Activated naive CD4-positive, alpha-beta T cell treated with anti-CD3 and anti-CD28 coated beads, Interleukin-2, amount 50 U/mL, for 72 hours (primary cell): Measurements from ENCODE around the gene RACK1. TPM values are rescaled to one million over a fixed set of nuclear protein-coding genes. Genes with fewer than 3 reads are reported as not detected.

Experiments used
- ATAC-seq, 2 donors: fragments of 150-1000 bp; cut with Tn5 transposase; 2 replicates each; pipeline ENCODE4 v1.10.0; 2021; ENCODE audit warnings: mild to moderate bottlenecking in 2 of 2, moderate library complexity in 2 of 2
- DNase-seq, 2 donors: peaks; one replicate each; pipeline ENCODE4 v3.0.0; 2021 to 2022; ENCODE audit warnings: low spot score in 2 of 2
- H3K27ac Mint-ChIP-seq, 2 donors: one replicate each; pipeline ENCODE4 v1.8.0; 2022; ENCODE audit warnings: mild to moderate bottlenecking in 2 of 2, mixed read lengths in 2 of 2
- H3K36me3 Mint-ChIP-seq, 2 donors: one replicate each; pipeline ENCODE4 v1.8.0; 2022; ENCODE audit warnings: mixed read lengths in 2 of 2
- H3K9me3 Mint-ChIP-seq, 2 donors: one replicate each; pipeline ENCODE4 v1.8.0; 2022; ENCODE audit warnings: mixed read lengths in 2 of 2
- total RNA-seq, 2 donors: library from RNA; stranded (reverse); gene quantifications; one replicate each; pipeline ENCODE4 v1.2.3, GENCODE V29; 2022

The RACK1 gene
- total RNA-seq, 2 donors from 2014 or later, result 2,392 to 2,665 TPM

DNA sequence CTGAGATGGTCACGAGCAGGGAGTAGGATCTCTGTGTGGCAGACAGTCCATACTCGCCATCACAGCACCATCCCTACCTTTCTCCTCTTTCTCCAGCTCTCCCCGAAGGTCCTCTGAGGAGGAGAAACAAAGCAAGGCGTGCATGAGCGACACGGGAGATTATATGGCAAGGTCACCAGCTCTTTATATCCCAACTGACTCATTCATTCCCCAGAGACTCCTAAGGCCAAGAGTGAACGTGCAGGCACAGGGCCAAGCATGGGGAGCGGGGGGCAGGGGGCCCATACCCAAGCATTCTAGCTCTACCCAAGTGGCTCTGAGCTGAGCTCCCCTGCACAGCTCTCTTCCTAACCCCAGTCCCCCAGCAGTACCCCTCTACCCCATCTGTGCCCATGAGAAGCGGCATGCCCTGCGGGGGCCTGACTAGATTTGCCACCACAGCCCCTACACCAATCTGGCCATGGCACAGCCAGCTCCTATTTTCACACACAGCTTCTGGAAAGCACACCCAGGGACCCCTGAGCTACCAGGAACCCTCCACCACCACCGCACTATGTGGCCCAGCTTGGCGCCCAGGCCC is 45.5 kb downstream of the RACK1 start:
- ATAC-seq, result no peak
- H3K27ac Mint-ChIP-seq, result no peak overlapping the region

DNA sequence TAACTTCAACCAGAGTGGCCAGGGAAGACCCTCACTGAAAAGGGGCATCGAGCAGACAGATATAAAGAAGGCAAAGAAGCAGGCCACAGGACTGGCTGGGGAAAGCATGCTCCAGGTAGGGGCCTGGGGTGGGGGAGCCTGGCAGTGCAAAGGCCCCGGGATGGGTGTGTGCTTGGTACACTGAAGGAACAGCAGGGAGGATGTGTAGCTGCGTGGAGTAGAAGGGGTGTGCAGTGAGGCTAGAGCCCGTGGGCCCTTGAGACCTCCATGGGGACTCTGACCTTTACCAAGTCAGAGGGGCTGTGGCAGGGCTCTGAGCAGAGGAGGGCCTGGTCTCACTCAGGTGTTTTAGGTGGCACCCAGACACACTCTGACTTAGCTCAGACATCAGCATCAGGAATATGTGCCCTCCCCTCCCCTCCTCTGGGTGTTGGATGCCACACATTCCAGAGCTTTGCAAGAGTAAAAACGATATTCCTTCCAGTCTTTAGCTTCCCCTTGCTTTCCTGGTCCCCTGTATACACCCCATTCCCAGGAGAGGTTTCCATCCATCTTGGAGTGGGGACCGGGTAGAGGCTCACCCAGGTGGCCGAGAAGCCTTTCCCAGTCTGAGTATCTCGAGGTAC is 46.3 kb downstream of the RACK1 start:
- Mint-ChIP-seq H3K27ac (peak overlapping the region in 1 of 2 donors; percentile 31), H3K36me3 (peaks cover 0 to 3% of the 10 kb centered on the region in 2 donors)

More for the DNA sequence above, 45.5 kb downstream of the RACK1 start:
- Mint-ChIP-seq H3K9me3 (no peaks in the 10 kb centered on the region), H3K36me3 (no peaks in the 10 kb centered on the region)
- no peak for DNase-seq

DNA sequence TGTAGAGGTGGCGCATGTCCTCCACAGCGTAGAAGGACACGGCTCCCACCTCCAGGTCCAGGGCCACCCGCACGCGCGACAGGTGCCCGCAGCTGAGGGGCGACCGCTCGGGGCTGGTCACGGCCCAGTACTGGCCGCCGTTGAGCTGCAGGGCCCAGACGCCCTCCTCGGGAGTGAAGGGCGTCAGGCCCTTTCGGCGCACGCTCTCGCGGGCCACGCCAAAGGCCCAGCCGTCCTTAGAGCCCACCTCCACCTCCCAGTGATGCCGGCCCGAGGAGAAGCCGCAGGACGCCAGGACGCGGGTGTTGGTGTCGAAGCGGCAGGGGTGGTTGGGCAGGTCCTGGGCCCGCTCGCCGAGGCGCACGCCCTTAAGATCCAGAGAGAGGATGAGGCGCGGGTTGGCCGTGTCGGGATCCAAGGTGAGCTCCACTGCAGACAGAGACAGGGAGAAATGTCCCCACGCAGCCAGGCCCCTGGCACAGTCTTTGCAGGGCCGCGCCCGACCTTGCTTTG is 48.4 kb downstream of the RACK1 start:
- Mint-ChIP-seq H3K9me3 (no peaks in the 10 kb centered on the region), H3K36me3 (peaks cover 0 to 10% of the 10 kb centered on the region in 2 donors), H3K27ac (no peak overlapping the region)
- ATAC-seq (no peak), DNase-seq (no peak)

More for the DNA sequence above, 46.3 kb downstream of the RACK1 start:
- no peak for DNase-seq
- H3K9me3 Mint-ChIP-seq, result no peaks in the 10 kb centered on the region
- no peak for ATAC-seq

DNA sequence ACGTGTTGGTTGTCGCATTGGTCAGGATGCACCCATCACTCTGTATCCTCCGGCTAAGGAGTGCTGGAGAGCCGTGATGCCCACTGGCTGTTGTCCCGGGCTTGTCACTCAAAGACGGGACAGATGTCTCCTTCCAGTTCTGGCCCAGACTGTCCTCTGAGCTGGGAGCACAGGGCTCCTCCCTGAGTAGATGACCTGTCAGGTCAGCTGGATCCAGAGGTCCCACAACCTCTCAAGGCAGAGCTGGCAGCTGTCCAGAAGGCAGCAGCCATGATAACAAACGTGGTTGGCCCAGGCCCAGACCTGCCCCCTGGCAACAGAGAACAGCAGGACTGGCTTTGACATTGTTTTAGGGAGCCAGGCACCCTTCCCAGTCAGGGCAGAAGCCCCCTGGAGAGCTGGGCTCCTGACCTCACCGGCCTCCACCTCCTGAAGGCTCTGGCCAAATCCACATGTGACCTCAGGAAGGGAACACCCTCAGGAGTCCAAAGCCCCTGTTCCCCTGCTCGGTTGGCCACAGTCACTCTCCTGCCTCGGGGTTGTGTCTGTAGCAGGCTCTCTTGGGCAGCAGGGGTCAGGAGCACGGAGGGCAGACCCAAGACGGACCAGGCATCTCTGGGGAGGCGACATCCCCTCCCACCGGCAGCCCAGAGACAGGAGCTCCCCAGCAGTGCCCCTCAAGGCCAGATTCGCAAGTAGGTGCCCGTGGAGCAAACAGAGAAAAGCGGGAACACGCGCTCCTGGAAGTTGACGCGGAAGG is 49.0 kb downstream of the RACK1 start:
- ATAC-seq (no peak), DNase-seq (no peak)
- peaks cover 0 to 13% of the 10 kb centered on the region in 2 donors for H3K36me3 Mint-ChIP-seq
- no peak overlapping the region for H3K27ac Mint-ChIP-seq
- no peaks in the 10 kb centered on the region for H3K9me3 Mint-ChIP-seq

DNA sequence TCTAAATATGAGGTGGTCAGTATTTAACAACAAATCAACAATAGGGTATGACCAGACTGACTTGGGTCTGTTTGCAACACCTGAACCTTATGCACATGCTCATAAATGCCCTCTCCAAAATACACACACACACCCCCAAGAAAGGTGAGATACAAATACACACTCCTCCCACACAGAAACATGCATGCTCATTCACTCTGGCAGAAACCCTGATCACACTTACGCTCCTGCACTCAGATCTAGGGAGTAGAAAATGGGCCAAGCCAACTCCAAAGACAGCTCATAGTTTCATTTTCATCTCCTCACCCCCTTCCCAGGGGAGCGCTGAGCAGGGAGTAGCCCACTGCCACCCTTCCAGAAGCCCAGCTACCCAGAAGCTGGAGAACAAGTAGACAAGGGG is 50.0 kb downstream of the RACK1 start:
- no peak for DNase-seq
- Mint-ChIP-seq H3K9me3 (no peaks in the 10 kb centered on the region), H3K27ac (no peak overlapping the region), H3K36me3 (peaks cover 6 to 19% of the 10 kb centered on the region in 2 donors)
- no peak for ATAC-seq

DNA sequence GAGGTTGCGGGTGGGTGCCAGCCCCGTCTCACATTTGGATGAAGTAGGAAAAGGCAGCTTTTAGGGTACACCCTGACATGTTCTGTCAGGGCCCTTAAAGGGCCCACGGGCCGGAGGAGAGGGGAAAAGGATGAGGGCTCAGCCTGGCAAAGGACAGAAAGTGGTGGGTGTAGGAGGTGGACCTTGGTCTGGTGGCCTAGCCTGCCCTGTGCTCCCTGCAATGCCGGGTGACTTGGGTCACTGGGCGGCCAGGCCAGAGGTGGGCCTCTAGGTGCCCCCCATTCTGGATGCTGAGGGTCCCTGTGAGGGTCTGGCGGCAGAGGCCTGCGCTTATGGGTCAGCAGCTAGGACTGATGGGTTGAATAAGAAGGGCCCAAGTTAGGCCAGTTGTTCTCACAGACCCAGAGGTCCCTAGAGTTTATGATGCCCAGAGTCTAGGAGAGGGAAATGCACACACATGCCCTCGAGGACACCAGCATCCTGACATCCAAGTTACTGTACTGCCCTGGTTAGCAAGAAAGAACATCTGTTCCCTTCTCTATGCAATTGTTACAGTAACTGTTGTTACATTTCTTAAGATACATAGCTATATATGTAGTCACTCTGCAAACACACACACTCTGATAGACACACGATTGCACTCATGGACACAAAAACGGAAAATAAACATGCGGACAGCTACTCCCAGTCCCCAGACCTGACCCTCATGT is 51.2 kb downstream of the RACK1 start:
- ATAC-seq (no peak), DNase-seq (no peak)
- Mint-ChIP-seq H3K9me3 (no peaks in the 10 kb centered on the region), H3K36me3 (peaks cover 8 to 22% of the 10 kb centered on the region in 2 donors), H3K27ac (peak overlapping the region; percentile 98 to 99)

DNA sequence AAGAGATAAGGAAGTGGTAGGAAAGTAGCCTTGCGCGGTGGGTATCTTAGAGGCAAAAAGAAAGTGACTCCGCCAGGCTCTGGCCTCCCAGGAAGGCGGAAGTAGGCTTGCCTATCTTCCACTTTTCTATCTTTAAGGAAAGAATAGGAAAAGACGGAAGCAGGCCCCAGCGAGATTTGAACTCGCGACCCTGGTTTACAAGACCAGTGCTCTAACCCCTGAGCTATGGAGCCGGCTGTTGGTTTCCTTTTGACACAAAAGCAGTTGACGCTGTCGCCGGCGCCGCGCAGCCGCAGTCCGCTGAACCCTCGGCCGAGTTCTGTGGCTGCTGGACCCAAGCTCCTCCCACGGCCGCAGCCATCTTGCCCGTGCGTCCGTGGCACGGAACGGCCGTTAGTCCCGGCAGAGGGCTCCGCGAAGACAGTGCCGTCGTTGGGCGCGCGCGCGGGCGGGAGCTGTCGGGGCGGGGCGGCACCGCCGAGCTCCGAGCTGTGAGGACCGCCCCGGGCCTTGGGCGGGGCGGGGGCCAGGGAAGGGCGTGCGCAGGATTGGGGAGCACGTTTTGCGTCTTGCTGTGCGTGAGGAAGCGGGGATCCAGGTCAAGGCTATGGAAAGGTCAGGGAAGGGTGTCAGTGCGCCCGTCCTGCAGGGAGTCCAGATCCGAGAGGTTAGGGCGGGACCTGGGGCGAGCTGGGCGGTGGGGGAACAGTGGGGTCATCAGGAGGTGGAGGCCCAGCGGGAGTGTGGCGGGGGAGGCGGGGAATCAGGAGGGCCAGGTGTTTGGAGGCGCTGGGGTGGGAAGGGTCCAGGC is 52.0 kb downstream of the RACK1 start:
- peak; percentile 96 to 98 for DNase-seq
- ATAC-seq, result peak; percentile 69 to 71
- peaks cover 8 to 22% of the 10 kb centered on the region in 2 donors for H3K36me3 Mint-ChIP-seq
- peak overlapping the region; percentile 98 to 99 for H3K27ac Mint-ChIP-seq
- no peaks in the 10 kb centered on the region for H3K9me3 Mint-ChIP-seq

DNA sequence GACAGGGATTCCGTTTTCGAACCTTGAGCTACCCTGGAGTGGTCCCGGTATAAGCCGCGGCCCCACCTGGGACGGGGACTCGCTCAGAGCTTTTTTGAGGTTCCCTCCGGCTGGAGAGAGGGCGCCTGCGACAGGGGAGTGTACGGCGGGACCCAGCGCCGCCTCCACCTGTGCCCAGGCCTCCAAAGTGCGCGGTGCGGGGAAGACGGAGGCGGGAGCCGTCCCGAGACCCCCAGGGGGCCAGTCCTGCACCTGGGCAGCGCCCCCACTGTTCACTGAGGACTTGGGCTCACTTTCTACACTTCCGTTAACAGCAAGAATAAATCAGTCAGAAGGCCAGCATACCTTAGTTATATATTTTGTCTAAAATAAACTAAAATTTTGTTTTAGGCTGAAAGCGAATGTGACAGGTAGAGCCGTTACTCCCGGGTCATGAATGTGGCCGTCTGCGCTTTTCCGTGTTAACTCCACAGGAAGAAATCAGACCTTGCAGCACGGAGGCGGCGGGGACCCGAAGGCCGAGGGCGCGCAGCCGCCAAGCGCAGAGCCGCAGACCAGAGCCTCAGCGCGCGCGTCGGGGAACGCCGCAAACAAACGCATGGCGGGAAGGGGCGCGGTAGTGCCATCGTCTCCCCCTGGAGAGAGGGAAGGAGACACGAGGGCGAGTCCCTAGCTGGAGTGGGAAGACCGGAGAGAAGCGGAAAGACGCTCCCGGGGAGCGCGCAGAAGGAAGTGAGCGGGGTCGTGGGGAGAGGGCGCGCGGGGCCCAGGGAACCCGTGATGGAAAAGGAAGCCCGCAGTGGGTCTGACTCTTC is 52.8 kb downstream of the RACK1 start:
- peak overlapping the region; percentile 98 to 99 for H3K27ac Mint-ChIP-seq
- ATAC-seq, result peak; percentile 15 to 20
- H3K36me3 Mint-ChIP-seq, result peaks cover 8 to 22% of the 10 kb centered on the region in 2 donors
- no peaks in the 10 kb centered on the region for H3K9me3 Mint-ChIP-seq
- DNase-seq, result peak in 1 of 2 donors; percentile 61

DNA sequence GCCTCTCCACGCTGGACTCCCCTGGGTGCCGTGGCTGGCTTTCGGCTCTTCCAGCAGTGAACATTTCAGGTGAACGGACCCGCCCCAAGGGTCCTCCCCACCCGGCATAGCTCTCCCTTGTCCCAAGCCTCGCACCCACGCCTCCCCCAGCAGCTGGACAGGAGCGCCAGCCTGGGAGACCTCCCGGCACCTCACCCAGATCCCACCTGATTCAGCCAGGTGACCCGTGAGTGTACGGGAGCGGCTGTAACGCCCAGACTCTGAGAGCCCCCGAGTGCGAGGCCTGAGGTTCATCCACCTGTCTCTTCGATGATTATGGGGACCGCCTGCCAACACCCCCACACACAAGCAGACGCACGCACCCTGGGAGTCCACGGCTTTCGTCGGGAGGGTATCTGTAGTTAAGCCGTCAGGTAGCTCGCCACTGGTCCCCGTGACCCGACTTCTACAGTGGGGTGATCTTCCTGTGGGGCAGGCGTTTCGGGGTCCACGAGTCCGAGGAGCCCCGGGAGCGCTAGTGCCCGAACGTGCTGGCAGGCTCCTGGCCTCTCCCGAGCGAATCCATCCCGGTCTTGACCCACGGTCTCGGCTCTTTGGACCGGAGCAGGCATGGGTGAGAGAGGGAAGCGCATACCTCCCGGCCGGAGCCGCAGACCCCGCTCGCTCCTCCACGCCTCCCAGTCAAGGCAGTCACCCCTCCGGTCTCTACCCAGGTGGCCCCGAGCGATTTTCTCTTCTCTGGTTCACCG is 53.6 kb downstream of the RACK1 start:
- H3K36me3 Mint-ChIP-seq, result peaks cover 8 to 22% of the 10 kb centered on the region in 2 donors
- peak in 1 of 2 donors; percentile 0 for ATAC-seq
- peak overlapping the region; percentile 98 to 100 for H3K27ac Mint-ChIP-seq
- peak; percentile 49 to 73 for DNase-seq
- no peaks in the 10 kb centered on the region for H3K9me3 Mint-ChIP-seq

DNA sequence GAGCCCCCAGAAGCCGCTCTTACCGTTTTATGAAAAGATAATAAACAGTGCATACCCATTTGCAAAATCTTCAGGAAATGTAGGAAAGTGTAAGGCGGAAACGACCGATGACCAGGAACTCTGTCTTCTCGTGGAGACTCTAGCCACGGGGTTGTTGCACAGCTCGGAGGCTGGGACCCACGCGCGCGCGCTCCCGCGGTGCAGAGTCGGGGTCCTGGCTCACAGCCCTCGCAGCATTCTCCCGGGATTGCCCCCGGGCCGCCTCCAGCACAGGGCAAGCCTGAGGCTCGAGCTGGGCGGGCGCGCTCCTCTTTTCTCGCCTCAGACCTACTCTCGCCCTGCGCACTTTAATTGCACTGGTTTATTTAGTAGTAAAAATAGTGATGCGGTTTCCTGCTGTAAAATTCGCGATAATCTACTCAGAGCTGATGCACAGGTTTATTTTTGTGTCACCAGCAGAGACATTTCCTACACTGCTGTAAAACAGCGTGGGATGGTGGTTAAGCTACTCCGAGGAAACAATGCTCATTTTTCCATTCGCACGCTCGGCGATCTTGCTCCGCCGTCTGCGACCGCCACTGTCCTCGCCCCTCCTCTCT is 54.2 kb downstream of the RACK1 start:
- DNase-seq (peak; percentile 48 to 69), ATAC-seq (peak; percentile 20 to 44)
- H3K36me3 Mint-ChIP-seq, result peaks cover 8 to 22% of the 10 kb centered on the region in 2 donors
- peak overlapping the region; percentile 98 to 100 for H3K27ac Mint-ChIP-seq
- H3K9me3 Mint-ChIP-seq, result no peaks in the 10 kb centered on the region

DNA sequence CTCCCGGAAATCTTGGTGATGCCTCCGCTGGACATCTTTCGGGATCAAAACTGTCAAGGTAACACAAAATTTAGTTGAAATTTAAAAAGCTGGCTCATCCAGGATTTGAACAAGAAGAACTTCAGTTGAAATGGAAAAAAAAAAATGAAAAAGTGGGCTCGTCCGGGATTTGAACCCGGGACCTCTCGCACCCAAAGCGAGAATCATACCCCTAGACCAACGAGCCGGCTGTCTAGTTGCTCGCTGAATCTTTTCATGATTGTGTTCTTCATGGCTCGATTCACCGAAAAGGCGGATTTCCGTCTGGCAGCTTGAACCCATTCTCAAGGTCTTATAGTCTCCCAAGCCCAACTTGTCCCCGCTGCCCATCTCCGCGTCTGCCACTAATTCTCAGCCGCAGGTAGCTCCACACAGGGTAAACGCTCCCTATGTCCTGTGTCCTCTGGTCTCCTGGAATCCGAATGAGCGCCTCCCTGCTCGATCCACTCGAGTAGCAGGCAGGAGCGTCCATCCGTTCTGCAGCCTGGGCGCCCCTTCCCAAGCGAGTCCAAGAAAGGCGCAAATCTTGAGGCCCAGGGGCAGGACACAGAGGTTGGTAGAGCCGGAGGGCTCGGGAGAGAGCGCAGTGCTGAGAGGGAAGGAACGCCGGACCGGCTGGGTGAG is 54.9 kb downstream of the RACK1 start:
- Mint-ChIP-seq H3K27ac (peak overlapping the region; percentile 98 to 100), H3K36me3 (peaks cover 8 to 22% of the 10 kb centered on the region in 2 donors), H3K9me3 (no peaks in the 10 kb centered on the region)
- peak; percentile 80 to 85 for DNase-seq
- peak; percentile 3 for ATAC-seq

DNA sequence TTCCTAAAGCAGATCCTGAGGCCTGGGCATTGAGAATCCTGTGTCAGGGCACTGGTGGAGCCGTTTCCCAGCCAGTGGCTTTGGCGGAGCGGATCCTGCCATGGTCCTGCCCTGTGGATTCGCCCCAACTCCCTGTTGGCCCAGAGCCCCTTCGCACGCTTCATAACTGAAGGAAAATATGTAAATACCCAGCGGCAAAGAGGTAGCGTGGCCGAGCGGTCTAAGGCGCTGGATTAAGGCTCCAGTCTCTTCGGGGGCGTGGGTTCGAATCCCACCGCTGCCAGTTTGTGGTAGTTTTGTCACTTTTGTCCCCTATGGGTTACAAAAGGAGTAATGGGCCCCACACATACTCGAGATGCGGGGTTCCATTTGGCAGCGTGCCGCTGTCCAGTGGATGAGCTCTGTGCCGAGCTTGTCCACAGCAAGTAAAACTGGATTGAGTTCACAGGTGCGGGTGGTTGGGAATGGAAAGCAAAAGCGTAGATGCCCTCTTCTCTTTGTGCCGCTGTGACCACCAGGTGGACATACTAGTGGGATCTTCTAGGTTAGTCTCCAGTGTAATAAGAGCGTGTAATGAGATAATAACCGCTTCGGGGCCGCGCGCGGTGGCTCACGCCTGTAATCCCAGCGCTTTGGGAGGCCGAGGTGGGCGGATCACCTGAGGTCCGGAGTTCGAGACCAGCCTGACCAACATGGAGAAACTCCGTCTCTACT is 56.0 kb downstream of the RACK1 start:
- Mint-ChIP-seq H3K36me3 (peaks cover 8 to 22% of the 10 kb centered on the region in 2 donors), H3K27ac (peak overlapping the region; percentile 98 to 100), H3K9me3 (no peaks in the 10 kb centered on the region)
- peak; percentile 68 to 69 for DNase-seq
- no peak for ATAC-seq

DNA sequence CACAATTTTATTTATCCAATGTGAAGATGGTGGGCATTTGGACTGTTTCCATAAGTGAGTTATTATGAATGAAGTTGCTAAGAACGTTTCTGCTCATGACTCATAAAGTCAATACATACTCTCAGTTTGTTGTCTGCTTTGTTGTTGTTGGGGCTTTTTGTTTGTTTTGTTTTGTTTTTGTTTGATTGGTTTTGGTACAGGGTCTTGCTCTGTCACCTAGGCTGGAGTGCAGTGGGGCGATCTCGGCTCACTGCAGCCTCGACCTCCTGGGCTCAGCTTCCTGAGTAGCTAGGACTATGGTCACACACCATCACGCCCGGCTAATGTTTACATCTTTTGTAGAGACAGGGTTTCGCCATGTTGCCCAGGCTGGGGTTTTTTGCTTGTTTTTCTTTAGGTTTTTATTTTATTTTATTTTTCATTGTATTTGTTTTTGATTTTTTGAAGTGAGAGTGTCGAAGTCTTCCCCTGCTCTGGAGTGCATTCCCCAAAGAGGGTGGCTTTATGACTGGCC is 56.7 kb downstream of the RACK1 start:
- peak overlapping the region; percentile 98 to 100 for H3K27ac Mint-ChIP-seq
- H3K36me3 Mint-ChIP-seq, result peaks cover 8 to 16% of the 10 kb centered on the region in 2 donors

More for the DNA sequence above, 56.7 kb downstream of the RACK1 start:
- H3K9me3 Mint-ChIP-seq, result no peaks in the 10 kb centered on the region
- DNase-seq, result no peak
- no peak for ATAC-seq
